IPS-15b (cell line): Measurements from ENCODE around the gene STRN4.
"Not testable (repeated sequence)": the region's sequence is repeated elsewhere in the genome, so short reads cannot be mapped to it uniquely, and the experiment has no call there.

Source experiments
- H3K27me3 ChIP-seq: one replicate; pipeline ENCODE4 v1.6.1; 2013; ENCODE audit warnings: low read length; ENCODE audit not compliant: control insufficient read depth, insufficient read depth
- H3K36me3 ChIP-seq: one replicate; pipeline ENCODE4 v1.6.1; 2013; ENCODE audit warnings: low read length; ENCODE audit not compliant: control insufficient read depth, insufficient read depth
- H3K4me1 ChIP-seq: one replicate; pipeline ENCODE4 v1.6.1; 2013; ENCODE audit warnings: mild to moderate bottlenecking, low read length; ENCODE audit not compliant: control insufficient read depth, insufficient read depth
- H3K4me3 ChIP-seq: one replicate; pipeline ENCODE4 v1.5.1; 2013; ENCODE audit warnings: low read depth, low read length
- H3K9ac ChIP-seq: one replicate; pipeline ENCODE4 v1.6.1; 2013; ENCODE audit warnings: low read depth, mild to moderate bottlenecking, low read length
- H3K9me3 ChIP-seq: one replicate; pipeline ENCODE4 v1.6.1; 2013; ENCODE audit warnings: mild to moderate bottlenecking, low read length; ENCODE audit not compliant: control insufficient read depth, insufficient read depth

The STRN4 gene

GRCh38 chr19:46712768-46713338, 33.4 kb downstream of the STRN4 start:
- not testable (repeated sequence) for H3K4me1 ChIP-seq, H3K27me3 ChIP-seq, H3K9ac ChIP-seq, H3K4me3 ChIP-seq, H3K36me3 ChIP-seq, H3K9me3 ChIP-seq

DNA sequence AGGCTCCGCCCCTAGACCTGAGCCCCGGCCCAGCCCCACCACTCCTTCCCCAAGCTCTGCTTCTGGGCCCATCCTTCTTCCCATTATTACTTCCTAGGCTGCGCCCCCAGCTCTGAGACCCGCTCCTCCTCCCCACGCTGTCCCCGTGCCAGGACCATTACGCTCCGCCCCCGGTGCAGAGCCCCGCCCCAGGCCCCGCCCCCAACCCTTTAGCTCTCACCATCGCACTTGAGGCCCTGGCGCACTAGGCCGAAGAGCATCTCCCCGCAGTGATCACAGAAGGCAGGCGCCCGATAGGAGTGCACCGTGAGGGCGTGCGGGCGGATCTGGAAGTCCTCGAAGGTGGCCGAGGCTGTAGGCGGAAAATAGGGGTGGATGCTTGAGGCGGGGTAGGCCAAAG, 35.6 kb downstream of the STRN4 start:
- Histone ChIP-seq H3K9me3 (no peaks in the 10 kb centered on the region), H3K4me1 (peaks cover 5% of the 10 kb centered on the region), H3K9ac (no peak overlapping the region), H3K36me3 (peaks cover 16% of the 10 kb centered on the region), H3K27me3 (no peaks in the 10 kb centered on the region), H3K4me3 (no peak overlapping the region)

DNA sequence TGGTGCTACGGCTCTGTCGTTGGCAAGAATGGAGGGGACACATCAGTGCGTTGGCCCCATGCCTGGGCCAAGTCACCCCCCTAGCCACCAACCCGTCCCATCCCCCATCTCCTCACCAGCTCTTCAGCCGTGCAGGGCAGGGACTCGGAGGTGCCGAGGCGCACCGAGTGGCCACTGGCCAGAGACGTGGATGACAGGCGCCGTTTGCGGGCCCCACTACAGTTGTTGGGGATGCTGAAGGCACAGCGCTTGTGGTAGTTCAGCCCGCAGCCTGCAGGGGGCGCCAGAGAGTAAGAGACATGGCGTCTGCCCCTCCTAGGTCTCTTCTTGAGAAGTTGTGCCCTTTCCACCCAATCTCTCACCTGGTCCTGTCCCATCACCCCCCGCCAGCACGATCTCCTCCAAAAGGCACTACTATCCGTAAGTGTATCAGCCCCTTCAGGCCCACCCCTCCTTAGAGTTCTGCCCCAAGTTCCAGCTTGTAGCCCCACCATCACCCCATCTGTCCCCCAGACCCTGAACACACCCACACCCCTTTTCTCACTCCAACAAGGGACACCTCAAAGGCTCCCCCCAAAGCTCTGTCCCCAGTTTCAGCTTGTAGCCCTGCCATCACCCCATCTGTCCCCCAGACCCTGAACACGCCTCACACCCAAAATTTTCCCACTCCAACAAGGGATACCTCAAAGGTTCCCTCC, 41.7 kb downstream of the STRN4 start:
- no peaks in the 10 kb centered on the region for H3K27me3 ChIP-seq
- H3K4me1 ChIP-seq = no peaks in the 10 kb centered on the region
- H3K36me3 ChIP-seq = peaks cover 49% of the 10 kb centered on the region
- H3K9me3 ChIP-seq = no peaks in the 10 kb centered on the region
- no peak overlapping the region for H3K4me3 ChIP-seq
- H3K9ac ChIP-seq = no peak overlapping the region

GRCh38 chr19:46700704-46701103, 45.5 kb downstream of the STRN4 start:
- Histone ChIP-seq H3K4me3 (no peak overlapping the region), H3K4me1 (peaks cover 5% of the 10 kb centered on the region), H3K27me3 (no peaks in the 10 kb centered on the region), H3K9me3 (no peaks in the 10 kb centered on the region), H3K36me3 (peaks cover 47% of the 10 kb centered on the region), H3K9ac (no peak overlapping the region)

GRCh38 chr19:46698395-46699321, 47.6 kb downstream of the STRN4 start:
- Histone ChIP-seq H3K27me3 (no peaks in the 10 kb centered on the region), H3K9me3 (no peaks in the 10 kb centered on the region), H3K36me3 (peaks cover 57% of the 10 kb centered on the region), H3K9ac (no peak overlapping the region), H3K4me3 (no peak overlapping the region), H3K4me1 (peaks cover 5% of the 10 kb centered on the region)

- Histone ChIP-seq H3K4me1 (peaks cover 5% of the 10 kb centered on the region), H3K9ac (peak overlapping the region; percentile 9), H3K36me3 (peaks cover 65% of the 10 kb centered on the region), H3K4me3 (peak overlapping the region; percentile 51), H3K9me3 (no peaks in the 10 kb centered on the region), H3K27me3 (no peaks in the 10 kb centered on the region)
Measured at GRCh38 chr19:46697204-46697960, 48.9 kb downstream of the STRN4 start.

- Histone ChIP-seq H3K9me3 (no peaks in the 10 kb centered on the region), H3K9ac (no peak overlapping the region), H3K36me3 (peaks cover 65% of the 10 kb centered on the region), H3K27me3 (no peaks in the 10 kb centered on the region), H3K4me1 (peaks cover 5% of the 10 kb centered on the region), H3K4me3 (no peak overlapping the region)
Measured at GRCh38 chr19:46696866-46697203, 49.4 kb downstream of the STRN4 start.

- Histone ChIP-seq H3K4me3 (no peak overlapping the region), H3K36me3 (peaks cover 68% of the 10 kb centered on the region), H3K4me1 (peaks cover 5% of the 10 kb centered on the region), H3K9me3 (no peaks in the 10 kb centered on the region), H3K27me3 (no peaks in the 10 kb centered on the region), H3K9ac (no peak overlapping the region)
Measured at GRCh38 chr19:46696052-46696451, 50.2 kb downstream of the STRN4 start.

DNA sequence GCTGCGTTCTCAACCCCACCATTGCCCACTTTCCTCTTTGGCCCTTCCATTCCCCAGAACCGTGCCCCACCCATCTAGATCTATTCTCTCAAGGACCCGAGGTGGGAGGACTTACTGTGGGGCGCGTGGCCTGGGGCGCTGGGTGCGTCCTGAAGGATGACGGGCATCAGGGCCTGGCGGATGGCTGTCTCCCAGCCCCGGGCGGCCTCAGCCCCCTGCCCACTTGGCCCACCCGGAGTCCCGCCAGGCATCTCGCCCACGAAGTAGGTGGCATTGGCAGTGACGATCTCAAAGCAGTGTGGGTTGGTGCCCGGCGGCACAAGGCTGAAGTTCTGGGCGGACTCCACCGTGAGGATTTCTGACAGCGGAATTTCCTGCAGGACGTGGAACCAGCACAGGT, 52.5 kb downstream of the STRN4 start:
- Histone ChIP-seq H3K9ac (no peak overlapping the region), H3K4me3 (no peak overlapping the region), H3K4me1 (peaks cover 5% of the 10 kb centered on the region), H3K27me3 (no peaks in the 10 kb centered on the region), H3K36me3 (peaks cover 64% of the 10 kb centered on the region), H3K9me3 (no peaks in the 10 kb centered on the region)

DNA sequence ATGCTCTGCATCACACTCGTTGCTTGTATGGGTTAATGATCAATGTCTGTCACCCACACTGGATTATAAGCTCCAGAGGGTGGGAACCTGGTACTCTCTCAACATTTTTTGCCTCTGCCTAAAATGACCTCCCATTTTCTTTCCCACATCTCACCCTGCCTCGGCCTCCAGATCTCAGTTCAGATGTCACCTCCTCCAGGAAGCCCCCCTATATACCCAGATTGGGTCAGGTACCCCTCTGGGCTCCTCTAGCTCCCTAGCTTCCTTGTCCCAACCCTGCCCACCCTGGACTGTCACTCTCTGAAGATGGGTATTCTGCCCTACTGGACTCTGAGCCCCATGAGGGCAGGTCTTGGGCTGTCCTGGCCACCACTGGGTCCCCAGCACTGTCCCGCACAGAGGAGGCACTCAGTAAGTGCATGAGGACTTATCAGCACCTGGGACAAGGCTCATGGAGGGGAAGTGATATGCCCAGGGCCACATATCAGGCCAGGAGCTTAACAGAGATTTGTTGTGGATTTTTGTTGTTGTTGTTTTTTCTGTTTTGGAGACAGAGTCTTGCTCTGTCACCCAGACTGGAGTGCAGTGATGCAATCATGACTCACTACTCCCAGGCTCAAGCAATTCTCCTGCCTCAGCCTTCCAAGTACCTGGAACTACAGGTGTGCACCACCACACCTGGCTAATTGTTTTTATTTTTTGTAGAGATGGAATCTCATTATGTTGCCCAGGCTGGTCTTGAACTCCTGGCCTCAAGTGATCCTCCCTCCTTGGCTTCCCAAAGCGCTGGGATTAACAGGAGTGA, 53.1 kb downstream of the STRN4 start:
- H3K4me1 ChIP-seq = peaks cover 5% of the 10 kb centered on the region
- no peak overlapping the region for H3K9ac ChIP-seq
- no peaks in the 10 kb centered on the region for H3K9me3 ChIP-seq
- H3K27me3 ChIP-seq = no peaks in the 10 kb centered on the region
- no peak overlapping the region for H3K4me3 ChIP-seq
- peaks cover 60% of the 10 kb centered on the region for H3K36me3 ChIP-seq

GRCh38 chr19:46691948-46692347, 54.3 kb downstream of the STRN4 start:
- Histone ChIP-seq H3K4me3 (no peak overlapping the region), H3K4me1 (peaks cover 3% of the 10 kb centered on the region), H3K9ac (no peak overlapping the region), H3K36me3 (peaks cover 63% of the 10 kb centered on the region), H3K9me3 (no peaks in the 10 kb centered on the region), H3K27me3 (no peaks in the 10 kb centered on the region)
